Dedifferentiated amniotic fluid mesenchymal stem cell (primary cell): ENCODE results near the gene CCNG2.

Source experiments
- DNase-seq: peaks from one replicate; pipeline ENCODE4 v3.0.0-alpha.2; 2016; ENCODE audit errors: extremely low spot score

The CCNG2 gene

DNA sequence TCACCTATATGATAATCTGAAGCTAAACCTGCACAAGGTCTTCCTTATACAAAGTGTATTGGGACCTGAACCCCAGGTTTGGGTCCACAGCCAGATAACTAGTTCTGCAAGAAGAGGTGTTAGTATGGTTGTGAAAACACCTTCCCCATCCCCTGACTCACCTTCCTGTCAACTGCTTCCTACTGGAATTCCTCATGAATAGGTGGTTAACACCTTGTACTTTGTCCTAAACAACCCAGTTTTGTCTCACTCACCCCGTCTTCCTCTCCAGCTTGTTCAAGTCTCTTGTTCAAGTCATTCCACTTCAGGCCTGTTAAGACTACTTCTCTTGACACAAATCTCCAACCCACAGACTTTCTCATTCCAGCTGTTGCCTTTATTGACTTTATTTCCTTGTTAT, 45.5 kb downstream of the CCNG2 start:
- DNase-seq: no peak

DNA sequence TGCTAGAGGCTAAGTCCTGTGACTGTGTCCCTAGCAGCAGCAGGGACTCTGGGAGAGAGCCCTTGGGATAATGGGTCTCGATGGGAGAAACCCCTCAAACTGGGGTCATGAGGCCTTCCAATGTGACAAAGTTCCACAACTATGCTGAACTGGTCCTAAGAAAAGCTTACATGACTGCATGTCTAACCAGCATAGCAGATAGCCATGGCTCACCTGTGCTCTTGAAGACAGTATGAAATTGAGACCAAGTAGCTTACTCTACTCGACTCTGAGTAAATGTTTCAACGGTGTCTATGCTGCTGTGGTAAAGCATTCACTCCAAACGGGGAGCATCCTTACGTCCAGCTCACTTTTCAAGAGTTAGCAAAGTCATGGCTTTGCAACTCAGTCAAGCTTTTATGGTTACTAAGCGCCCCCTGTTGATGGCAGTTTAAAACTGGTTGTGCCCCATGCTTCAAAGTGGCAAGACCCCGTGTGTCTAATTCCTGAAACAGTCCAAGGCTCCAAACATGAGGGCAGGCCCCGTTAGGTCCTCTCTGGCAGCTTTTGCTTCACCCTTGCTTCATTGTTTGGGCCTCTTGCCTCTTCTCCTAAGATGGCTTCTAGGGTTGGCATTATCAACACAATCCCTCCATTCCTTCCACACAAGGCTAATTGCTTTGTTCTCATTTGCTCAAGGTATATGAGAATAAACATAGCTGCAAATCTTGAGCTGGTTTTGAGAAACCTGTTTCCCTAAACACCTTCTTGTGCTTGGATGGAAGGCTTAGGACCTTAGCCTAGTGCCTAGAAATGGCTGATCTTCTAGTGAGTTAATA, 46.6 kb downstream of the CCNG2 start:
- DNase-seq: peak; percentile 74

DNA sequence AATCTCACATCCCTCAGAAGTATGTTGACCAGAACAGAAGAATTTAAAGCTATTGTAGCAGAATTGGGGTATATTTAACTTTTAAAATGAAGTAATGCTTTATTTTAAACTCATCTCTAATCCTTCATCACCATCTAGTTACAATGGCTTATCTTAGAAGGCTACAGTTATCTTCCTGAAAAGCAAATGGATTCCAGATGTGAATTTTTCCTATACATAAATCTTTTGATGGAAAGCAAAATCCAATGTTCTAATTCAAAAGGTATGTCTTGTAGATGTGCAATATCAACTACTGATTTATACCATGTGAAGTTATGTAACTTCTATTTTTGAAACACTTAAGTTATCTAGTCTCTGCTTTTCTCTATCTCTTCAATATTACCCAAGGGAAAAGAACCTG, 47.6 kb downstream of the CCNG2 start:
- no peak for DNase-seq

DNA sequence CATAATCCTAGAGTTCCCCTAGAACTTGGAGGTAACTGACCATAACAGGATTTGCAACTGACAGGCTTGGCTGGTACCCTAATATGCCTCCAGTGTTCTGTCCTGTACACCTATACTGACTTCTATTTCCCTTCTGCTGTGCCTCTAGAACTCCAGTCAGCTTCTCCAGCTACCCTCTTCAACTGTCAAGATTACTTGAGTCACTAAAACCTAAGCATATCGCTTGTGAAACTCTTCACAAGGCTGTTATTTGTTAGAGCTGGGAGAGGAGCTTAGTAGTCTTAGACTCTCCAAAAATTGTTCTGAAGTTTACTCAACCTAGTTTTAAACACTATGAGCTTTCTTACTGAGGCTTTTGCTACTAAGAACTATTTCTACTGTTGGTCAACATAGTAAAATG, 52.0 kb downstream of the CCNG2 start:
- DNase-seq: no peak

DNA sequence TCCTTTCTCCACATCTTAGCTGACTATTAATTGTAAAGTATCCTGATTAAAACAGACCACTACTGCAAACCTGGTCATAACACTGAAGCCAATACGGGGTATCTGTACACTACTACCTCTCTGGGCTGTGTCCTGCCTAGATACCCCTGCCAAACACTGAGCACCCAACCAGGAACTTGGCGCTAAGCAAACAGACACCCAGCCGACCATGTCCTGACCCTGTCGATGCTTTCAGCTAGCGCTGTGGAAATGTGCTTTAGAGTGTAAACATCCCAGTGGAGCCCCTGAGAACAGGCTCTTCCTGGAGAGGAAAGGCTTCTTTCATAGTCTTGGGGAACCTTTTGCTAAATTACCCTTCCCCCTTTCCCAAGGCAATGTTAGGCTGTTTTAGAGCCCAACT, 52.9 kb downstream of the CCNG2 start:
- no peak for DNase-seq

DNA sequence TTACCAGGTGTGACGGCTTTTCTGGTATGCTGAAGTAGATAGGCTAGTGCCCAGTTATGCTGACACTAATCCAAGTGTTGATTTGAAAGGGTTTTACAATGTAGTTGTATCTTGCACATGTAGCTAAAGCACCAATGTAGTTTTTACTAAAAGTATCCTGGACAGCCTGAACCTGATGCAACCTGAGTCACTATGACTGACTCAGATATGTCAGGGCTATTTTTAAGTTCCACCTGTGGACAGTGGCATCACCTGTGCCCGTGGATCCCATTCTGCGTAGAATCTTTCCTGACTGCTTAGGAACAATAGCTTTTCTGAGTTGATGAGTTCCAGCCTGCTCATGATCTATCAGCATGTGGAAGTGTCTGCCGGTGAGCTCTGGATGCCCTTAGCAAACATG, 58.1 kb downstream of the CCNG2 start:
- no peak for DNase-seq

DNA sequence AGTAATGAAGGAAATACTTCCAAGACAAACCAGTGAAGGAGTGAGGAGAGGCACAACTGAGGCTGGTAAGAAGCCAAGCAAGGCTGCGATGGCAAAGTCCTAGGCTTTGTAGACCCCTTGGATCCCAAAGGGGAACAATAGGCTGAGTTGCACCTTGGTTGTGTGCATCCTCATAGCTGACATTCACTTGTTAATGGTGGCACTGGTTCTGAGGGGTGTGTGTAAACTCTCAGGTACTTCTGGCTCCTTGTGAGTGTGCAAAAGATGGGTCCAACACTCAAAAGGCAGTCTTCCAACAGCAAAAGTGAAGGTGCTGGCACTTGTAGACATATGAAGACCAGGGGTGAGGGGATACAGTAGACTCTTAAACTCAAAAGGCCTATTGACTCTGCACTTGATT, 60.5 kb downstream of the CCNG2 start:
- DNase-seq: no peak

DNA sequence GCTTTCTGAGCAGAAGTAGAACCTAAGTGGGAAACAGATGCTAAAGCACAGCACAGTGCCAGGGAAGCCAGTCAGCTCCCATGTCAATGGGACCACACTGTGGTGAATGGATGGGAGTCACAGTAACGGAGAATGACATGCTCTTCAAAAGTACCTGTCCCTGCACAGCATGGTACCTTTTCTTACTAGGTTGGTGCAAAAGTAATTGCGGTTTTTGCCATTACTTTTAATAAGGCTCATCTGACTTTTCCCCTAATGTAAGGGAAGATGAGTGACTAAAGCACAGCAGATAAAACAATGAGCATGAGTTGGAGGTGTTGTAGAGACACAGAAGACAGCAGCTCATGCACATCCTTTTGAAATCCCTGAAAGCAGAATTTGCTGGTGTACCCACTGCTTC, 62.3 kb downstream of the CCNG2 start:
- DNase-seq: no peak
